HG03469 (cell line): Measurements from ENCODE around the gene ANKRD40CL.

Experiments
- ATAC-seq: cut with Tn5 transposase; IDR thresholded peaks from one replicate; pipeline ENCODE4 v1.9.1; 2021; ENCODE audit warnings: mild to moderate bottlenecking, moderate library complexity, moderate number of reproducible peaks; ENCODE audit not compliant: unreplicated experiment

ANKRD40CL gene

GRCh38 chr17:50719144-50719923, 48.0 kb downstream of the ANKRD40CL start, which contains the start of gene LUC7L3:
Gene LUC7L3 (plus strand): TSS chr17:50719603. CDS start chr17:50719733, 130 bp downstream.
- peak; percentile 80 for ATAC-seq

GRCh38 chr17:50715471-50715870, 51.8 kb downstream of the ANKRD40CL start:
- no peak for ATAC-seq

DNA sequence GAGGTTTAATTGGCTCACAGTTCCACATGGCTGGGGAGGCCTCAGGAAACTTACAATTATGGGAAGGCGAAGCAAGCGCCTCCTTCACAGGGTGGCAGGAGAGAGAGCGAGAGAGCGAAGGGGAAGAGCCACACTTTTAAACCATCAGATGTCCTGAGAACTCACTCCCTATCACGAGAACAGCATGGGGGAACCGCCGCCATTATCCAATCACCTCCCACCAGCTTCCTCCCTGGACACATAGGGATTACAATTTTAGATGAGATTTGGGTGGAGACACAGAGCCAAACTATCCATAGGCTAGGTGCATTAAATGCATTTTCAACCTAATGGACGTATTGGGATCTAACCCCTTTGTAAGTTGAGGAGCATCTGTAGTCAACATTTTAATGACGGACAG, 54.7 kb downstream of the ANKRD40CL start:
- ATAC-seq: no peak
